Type B pancreatic cell (in vitro differentiated cells): ENCODE results near the gene USP48. TPM values are rescaled to one million over a fixed set of nuclear protein-coding genes. Genes with fewer than 3 reads are reported as not detected.

Source experiments
- DNase-seq: peaks from one replicate; pipeline ENCODE4 v3.0.0; 2021; ENCODE audit warnings: mixed read lengths; ENCODE audit not compliant: unreplicated experiment; ENCODE audit errors: extremely low spot score
- H3K27ac Mint-ChIP-seq: 2 replicates; pipeline ENCODE4 v1.8.0; 2021; ENCODE audit warnings: mild to moderate bottlenecking, mixed read lengths
- H3K27me3 Mint-ChIP-seq: 2 replicates; pipeline ENCODE4 v1.8.0; 2021; ENCODE audit warnings: mixed read lengths
- H3K36me3 Mint-ChIP-seq: 2 replicates; pipeline ENCODE4 v1.8.0; 2021; ENCODE audit warnings: mixed read lengths
- H3K4me1 Mint-ChIP-seq: one replicate; pipeline ENCODE4 v1.8.0; 2021; ENCODE audit warnings: mixed read lengths; ENCODE audit not compliant: unreplicated experiment
- H3K4me3 Mint-ChIP-seq: 2 replicates; pipeline ENCODE4 v1.8.0; 2021; ENCODE audit warnings: mild to moderate bottlenecking, mixed read lengths
- H3K9me3 Mint-ChIP-seq: 2 replicates; pipeline ENCODE4 v1.8.0; 2021; ENCODE audit warnings: mixed read lengths
- total RNA-seq: library from RNA; stranded (reverse); gene quantifications from 2 replicates; pipeline ENCODE4 v1.2.1, GENCODE V29; 2021; ENCODE audit warnings: low replicate concordance
- TF ChIP-seq, protein P1 (sequence below): fragments of 200-600 bp; sonication (generic); conservative IDR thresholded peaks from 2 replicates; pipeline ENCODE4 v1.5.0; 2021; ENCODE audit warnings: antibody characterized with exemption, mild to moderate bottlenecking

The USP48 gene
- total RNA-seq, 1 donor from 2014 or later, result 66.7 TPM

DNA sequence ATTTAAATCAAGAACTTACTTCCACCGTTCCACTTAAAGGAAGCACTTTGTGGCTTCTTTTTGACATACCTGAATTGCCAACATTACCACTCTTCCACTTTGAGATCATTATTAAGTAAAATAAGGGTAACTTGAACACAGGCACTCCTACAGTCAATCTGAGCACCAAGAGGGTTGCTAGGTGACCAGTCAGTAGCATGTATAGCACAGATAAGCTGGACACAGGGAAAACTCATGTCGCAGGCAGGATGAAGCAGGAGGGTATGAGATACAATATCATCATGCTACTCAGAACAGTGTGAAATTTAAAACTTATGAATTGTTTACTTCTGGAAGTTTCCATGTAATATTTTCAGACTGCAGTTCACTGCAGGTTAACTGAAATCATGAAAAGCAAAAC is 66.8 kb downstream of the USP48 start:
- no peak for DNase-seq
- no peaks in the 10 kb centered on the region for H3K4me1 Mint-ChIP-seq
- no peaks in the 10 kb centered on the region for H3K27me3 Mint-ChIP-seq
- H3K27ac Mint-ChIP-seq, result no peak overlapping the region
- H3K36me3 Mint-ChIP-seq, result peaks cover 16% of the 10 kb centered on the region
- H3K9me3 Mint-ChIP-seq, result no peaks in the 10 kb centered on the region
- H3K4me3 Mint-ChIP-seq, result no peak overlapping the region
- TF ChIP-seq, protein P1, sequence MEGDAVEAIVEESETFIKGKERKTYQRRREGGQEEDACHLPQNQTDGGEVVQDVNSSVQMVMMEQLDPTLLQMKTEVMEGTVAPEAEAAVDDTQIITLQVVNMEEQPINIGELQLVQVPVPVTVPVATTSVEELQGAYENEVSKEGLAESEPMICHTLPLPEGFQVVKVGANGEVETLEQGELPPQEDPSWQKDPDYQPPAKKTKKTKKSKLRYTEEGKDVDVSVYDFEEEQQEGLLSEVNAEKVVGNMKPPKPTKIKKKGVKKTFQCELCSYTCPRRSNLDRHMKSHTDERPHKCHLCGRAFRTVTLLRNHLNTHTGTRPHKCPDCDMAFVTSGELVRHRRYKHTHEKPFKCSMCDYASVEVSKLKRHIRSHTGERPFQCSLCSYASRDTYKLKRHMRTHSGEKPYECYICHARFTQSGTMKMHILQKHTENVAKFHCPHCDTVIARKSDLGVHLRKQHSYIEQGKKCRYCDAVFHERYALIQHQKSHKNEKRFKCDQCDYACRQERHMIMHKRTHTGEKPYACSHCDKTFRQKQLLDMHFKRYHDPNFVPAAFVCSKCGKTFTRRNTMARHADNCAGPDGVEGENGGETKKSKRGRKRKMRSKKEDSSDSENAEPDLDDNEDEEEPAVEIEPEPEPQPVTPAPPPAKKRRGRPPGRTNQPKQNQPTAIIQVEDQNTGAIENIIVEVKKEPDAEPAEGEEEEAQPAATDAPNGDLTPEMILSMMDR, result no peak

DNA sequence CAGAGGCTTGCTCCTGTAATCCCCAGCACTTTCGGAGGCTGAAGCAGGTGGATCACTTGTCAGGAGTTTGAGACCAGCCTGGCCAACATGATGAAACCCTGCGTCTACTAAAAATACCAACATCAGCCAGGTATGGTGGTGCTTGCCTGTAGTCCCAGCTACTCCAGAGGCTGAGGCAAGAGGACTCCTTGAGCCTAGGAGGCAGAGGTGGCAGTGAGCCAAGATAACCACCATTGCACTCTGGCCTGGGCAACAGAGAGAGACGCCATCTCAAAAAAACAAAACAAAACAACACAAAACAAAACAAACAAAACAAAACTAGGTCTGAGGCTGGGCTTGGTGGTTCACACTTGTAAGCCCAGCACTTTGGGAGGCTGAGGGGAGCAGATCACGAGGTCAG is 75.1 kb downstream of the USP48 start:
- H3K4me1 Mint-ChIP-seq, result no peaks in the 10 kb centered on the region
- no peak for DNase-seq
- no peaks in the 10 kb centered on the region for H3K27me3 Mint-ChIP-seq
- no peak overlapping the region for H3K4me3 Mint-ChIP-seq
- no peaks in the 10 kb centered on the region for H3K9me3 Mint-ChIP-seq
- H3K27ac Mint-ChIP-seq, result no peak overlapping the region
- H3K36me3 Mint-ChIP-seq, result peaks cover 16% of the 10 kb centered on the region
- TF ChIP-seq, protein P1, result no peak

DNA sequence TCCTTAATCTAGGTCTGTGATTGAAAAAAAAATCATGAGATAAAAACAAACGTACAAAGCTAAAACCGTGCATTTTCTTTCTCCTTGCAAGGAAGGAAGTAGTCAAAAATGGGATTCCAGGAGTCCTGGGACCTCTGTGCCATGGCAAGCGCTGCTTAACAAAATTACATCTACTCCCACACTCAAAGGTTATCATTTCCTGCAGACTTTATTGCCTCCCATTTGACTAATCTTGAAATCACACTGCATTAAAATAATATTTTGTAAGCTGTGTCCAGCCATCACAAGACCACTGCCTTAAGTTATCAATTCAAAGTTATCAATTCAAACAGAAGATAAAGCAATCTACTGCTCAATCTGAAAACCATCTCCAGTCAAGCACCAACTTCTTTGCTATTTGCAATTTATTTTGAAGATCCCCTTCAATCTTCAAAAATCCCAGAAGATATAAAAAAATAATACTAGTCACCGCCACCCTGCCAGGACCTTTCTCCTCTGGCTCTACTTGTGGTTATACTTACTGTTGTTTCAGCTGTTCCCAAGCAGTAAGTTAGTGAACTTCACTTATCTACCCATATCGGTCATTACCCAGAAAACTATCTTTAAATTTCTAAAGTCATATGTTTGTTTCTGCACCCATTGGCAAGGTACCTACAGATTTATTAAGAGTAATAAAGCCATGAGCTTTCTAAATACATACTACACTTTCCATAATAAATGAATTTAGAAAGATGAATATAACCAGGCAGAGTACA is 75.7 kb downstream of the USP48 start:
- Mint-ChIP-seq H3K4me1 (no peaks in the 10 kb centered on the region), H3K27me3 (no peaks in the 10 kb centered on the region), H3K9me3 (no peaks in the 10 kb centered on the region), H3K36me3 (peaks cover 22% of the 10 kb centered on the region), H3K27ac (no peak overlapping the region), H3K4me3 (no peak overlapping the region)
- TF ChIP-seq, protein P1, result no peak
- no peak for DNase-seq

DNA sequence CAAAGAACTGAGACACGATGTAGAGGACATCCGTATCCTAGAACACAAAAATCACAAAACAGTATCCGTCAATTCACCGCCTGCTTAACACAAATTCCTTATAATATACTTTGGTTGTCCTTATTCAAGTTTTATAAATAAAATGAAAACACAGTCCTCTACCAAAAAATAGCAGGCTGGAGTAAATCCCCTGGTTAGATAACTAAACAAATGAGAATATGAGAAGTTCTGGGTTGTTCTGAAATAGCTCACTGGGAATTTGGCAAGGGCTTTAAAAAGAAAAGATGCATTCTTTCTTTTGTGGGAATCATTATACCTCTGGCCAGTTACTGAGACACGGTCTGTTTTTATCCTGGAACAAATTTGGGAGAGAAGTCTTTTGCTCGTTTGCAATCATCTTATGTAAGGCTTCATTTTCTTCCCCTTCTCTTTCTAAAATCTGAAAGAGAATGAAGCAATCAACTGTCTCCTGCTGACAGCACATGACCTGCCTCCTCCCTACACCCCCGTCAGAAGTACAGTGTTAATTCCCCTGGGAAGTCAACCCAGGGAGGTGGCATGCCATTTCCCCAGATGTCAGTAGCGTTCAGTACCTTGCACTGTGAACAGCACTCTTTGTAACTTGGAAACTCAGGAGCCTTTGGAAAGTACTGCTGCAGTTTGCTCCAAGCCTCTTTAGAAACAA is 76.7 kb downstream of the USP48 start:
- Mint-ChIP-seq H3K27ac (no peak overlapping the region), H3K27me3 (no peaks in the 10 kb centered on the region), H3K4me3 (no peak overlapping the region)

DNA sequence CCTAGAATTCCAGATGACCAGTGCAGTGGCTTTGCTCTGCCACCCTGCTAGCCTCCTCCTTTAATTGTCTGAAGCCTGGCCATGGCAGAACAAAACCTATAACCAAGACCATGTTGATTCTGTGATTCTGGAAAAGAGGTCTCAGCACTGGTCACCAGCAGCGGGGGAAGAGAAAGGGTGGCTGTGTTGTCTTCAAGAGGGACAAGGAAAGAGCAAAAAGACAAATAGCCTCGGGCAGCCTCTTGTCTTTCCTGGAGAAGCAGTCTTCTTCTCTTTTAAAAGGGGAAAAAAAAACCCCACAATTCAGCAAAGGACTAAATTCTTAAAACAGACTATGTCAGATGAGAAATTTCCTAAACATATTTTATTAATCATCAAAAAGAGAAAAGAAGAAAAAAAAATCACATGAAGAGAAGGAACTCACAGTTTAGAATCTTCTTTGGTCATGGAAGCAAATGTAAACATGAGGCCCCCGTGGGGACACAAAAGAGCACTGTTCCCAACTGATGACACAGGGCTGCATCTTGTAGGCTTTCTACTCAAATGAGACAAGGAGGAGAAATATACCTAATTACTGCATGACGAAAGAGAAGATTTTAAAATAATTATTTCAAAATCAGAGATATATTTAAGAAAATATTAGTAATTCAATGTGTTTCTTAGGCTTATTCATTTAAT is 77.5 kb downstream of the USP48 start:
- TF ChIP-seq, protein P1, result no peak
- Mint-ChIP-seq H3K27ac (no peak overlapping the region), H3K4me1 (no peaks in the 10 kb centered on the region), H3K4me3 (no peak overlapping the region), H3K27me3 (no peaks in the 10 kb centered on the region), H3K9me3 (no peaks in the 10 kb centered on the region), H3K36me3 (peaks cover 30% of the 10 kb centered on the region)
- no peak for DNase-seq

More for the DNA sequence above, 76.7 kb downstream of the USP48 start:
- TF ChIP-seq, protein P1, result no peak
- no peaks in the 10 kb centered on the region for H3K9me3 Mint-ChIP-seq
- H3K36me3 Mint-ChIP-seq, result peaks cover 28% of the 10 kb centered on the region
- DNase-seq, result no peak
- no peaks in the 10 kb centered on the region for H3K4me1 Mint-ChIP-seq
